ENCODE results near the gene TOR1B.
A peak's percentile ranks its signal among the peaks of the same experiment; 100 is the strongest.

Gene TOR1B

GRCh38 chr9:129815278-129815677, 12.3 kb downstream of the TOR1B start:
- FAIRE-seq = no peak

DNA sequence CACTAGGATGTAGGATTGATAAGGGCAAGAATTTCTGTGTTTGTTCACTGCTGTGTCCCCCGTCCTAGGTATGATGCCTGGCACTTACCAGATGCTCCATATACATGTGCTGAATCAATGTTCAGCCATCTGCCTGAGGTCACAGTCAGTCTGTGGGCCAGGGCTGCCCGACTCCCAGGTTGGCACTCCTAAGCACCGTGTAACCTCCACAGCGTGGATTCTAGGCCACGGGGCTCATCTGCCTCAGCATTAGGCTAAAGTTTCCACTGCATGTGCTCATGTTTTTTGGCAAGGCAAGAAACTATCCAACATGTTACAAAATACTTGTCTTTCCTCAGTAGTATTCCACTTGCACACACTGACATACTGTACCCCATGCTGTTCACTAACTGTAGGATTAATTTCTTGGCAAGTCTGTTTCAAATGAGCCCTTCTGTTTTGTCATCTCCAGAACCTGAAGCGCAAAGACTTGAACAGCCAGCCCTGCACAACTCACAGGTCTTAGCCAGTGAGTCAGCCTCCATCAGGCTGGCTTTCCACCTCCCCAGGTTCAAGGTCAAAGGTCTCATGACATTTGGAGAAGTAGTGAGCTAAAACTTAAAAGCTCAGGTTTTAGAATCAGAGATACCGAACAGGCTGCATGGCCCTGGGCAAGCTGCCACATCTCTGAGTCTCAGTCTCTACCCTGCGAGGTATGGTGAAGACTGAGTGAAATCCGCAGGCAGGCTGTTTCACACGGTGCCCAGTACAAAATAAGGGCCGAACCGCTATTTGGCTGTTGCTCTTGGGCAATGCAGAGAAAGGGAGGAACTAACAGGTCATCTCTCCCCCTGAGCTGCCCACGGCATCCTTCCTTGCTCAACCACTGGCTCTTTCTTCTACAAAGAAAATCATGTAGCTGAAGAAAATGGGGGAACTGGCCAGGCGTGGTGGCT, 13.8 kb downstream of the TOR1B start:
- FAIRE-seq = no peak

- FAIRE-seq = no peak
Observed at GRCh38 chr9:129822898-129823541, 20.0 kb downstream of the TOR1B start.

GRCh38 chr9:129823542-129823934, 20.6 kb downstream of the TOR1B start:
- FAIRE-seq = no peak

- FAIRE-seq = peak; percentile 76
Observed at GRCh38 chr9:129823935-129824601, 21.1 kb downstream of the TOR1B start, which contains the start of gene TOR1A. TOR1A (minus strand) TSS chr9:129824136; CDS start chr9:129824085, 51 bp downstream.

- no peak for FAIRE-seq
Observed at GRCh38 chr9:129826344-129826743, 23.4 kb downstream of the TOR1B start.

GRCh38 chr9:129826759-129827158, 23.8 kb downstream of the TOR1B start:
- no peak for FAIRE-seq

- FAIRE-seq = no peak
Observed at GRCh38 chr9:129828051-129828450, 25.1 kb downstream of the TOR1B start.

DNA sequence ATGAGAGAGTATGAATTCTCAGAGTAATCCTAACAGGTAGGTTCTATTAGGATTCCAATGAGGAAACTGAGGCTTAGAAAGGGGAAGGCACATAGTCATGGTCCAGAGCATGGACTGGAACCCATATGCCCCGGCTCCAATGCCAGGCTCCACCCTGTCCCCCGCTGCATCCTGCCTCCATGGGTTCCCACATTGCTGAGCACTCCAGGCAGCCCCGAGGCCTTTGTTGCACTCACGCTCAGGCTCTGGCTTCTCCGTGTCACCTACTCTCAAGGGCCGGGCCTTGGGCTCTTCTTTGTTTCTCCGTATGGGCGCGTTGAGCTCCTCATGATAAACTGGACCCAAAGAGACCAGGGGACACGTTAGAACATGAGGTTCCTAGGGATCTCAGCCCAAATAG, 26.0 kb downstream of the TOR1B start:
- no peak for FAIRE-seq

GRCh38 chr9:129832982-129833381, 30.0 kb downstream of the TOR1B start:
- no peak for FAIRE-seq

DNA sequence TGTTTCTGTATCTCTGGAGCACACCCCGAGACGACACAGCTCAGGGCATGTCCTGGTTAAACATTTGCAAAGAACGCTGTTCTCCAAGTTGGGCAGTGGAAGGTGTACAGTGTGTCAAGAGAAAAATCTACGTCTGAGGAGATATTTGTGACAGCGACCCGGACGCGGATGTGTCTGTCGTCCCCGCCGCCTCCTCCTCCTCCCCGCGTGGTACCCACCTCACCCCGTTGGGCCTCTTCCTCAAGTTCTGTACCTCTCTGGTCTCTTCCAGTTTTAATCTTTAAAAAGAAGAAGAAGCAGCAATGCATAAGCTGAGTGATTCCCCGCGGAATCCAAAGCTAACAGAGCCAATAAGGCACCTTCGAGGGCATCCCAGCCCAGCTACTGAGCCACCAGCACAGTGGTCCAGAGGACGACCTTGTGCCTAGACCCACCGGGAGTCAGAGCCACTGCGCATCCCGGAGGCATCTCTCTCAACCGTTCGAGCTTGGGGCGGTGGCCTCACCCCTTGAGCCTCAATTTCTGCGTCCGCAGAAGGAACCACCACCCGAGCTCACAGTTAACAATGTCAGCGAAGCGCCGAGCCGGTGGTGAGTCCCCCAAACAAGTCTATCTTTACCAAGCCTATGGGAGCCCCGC, 31.6 kb downstream of the TOR1B start:
- no peak for FAIRE-seq

DNA sequence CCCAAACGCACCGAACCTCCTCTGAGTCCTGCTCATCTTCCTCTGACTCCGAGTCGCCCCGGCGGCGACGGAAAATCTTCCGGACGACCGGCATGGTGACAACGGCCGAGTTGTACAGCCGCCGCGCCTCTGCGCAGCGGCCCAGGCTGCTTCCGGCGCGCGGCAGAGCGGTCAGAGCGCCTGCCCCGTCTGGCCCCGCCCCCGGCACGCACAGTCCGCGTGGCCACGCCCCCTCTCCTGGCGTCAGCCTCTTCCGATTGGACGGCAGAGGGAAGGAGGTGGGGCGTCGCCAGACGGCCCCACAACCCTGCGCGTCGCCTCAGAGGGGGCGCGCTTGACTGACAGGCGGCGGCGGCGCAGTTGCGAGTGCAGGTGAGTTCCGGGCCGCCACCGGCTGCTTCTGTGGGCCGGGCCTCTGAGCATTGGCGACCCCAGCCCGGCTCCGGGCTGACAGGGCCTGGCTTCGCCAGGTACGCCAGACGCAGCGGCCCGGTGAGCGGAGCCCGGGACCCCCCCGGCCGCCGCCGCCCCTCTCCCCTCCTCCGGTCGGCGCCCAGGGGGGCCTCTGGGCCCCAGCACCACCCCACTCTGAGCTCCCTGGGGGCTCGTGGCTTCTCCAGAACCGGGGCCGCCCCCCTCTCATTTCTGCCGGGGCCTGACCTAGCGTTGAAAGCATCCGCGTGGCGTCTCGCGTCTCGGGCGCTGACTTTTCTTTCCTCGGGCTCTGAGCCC, 32.3 kb downstream of the TOR1B start, which contains the start of the genes C9orf78 and USP20:
C9orf78 (minus strand) TSS at position 148 of the 732 bp plus-strand sequence; CDS start at position 94, 54 bp downstream.
USP20 (plus strand) TSS at position 331 of the 732 bp plus-strand sequence. CDS start 17,098 bp downstream, outside the sequence.
- FAIRE-seq = no peak

GRCh38 chr9:129835860-129836223, 32.9 kb downstream of the TOR1B start:
- no peak for FAIRE-seq

GRCh38 chr9:129836311-129837007, 33.5 kb downstream of the TOR1B start:
- FAIRE-seq = no peak

GRCh38 chr9:129838707-129839259, 35.8 kb downstream of the TOR1B start:
- no peak for FAIRE-seq

GRCh38 chr9:129839324-129840023, 36.5 kb downstream of the TOR1B start:
- no peak for FAIRE-seq

GRCh38 chr9:129840034-129840433, 37.0 kb downstream of the TOR1B start:
- FAIRE-seq = no peak

- no peak for FAIRE-seq
Observed at GRCh38 chr9:129841071-129841470, 38.1 kb downstream of the TOR1B start.

GRCh38 chr9:129845373-129845772, 42.4 kb downstream of the TOR1B start:
- FAIRE-seq = no peak

DNA sequence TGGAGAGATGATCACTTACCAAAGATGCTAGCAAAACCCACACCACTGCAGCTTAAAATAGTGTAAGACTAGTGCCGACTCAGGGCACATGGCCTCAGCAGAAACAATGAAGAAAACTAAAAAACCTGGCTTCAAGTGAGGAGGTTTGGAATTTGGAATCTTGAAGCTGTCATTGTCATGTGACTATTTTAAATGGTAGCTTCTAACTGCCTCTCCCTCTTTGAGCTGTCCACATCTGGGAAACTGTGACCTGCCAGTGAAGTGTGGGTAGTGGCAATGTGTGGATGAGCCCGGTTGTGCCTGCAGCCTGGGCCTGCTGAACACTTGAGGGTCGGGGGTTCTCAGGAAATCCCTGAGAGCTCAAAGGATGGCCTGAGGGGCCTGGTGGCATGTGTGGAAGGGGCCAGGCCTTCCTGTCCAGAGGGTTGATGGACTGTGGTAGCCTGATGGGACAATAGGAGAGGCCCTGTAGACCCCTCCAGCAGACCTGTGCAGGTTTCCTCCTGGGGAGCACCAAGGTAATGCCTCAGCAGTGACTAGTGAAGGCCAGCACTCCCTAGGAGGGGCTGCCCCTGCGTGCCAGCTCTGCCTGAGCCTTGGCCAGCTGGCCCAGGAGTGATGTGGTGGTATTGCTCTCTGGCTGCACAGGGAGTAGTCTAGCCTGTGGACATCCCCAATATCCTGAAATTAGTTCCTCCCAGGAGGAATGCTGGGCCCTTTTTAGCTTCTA, 45.9 kb downstream of the TOR1B start:
- FAIRE-seq = no peak
